ENCODE data around the gene VRK1. TPM values are rescaled to one million over a fixed set of nuclear protein-coding genes. Genes with fewer than 3 reads are reported as not detected.

VRK1 gene
- total RNA-seq, 1 donor from 2014 or later = 15.6 TPM

DNA sequence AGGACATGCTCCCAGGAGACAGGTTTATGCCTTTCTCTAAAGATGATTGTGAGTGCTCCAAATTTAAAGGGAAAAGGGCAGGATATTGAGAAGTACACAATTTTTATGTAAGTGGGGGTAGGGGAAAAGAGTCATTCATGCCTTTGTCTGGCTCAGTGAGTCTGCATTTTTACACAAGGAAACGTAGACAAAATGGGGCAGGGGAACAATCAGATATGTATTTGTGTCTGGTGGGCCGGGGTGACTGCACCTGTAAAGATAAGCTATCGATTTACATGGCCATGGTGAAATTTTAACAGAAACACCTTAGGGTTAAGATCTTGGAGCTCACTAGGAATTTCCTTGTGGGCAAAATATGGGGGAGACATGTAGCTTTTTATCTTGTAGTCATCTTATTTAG lies 123.6 kb downstream of the VRK1 start:
- DNase-seq (ENCODE audit: low spot score) = no peak

DNA sequence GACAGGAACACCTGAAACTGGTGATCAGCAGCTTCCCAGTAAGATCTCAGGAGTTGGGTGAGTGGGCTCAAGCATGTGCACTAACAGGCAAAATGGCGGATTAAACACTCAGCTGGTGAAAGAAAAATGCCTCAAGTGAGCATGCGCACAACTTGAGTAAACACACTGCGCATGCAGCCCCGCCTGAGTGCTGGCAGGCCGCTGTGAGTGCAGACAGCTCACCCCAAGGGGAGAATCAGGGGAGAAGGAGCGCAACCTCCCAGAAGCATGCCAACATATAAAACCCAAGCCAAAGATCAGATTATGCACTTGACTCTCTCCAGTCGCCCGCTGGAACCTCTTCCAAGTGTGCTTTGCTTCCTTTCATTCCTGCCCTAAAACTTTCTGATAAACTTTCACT lies 125.8 kb downstream of the VRK1 start:
- no peak for DNase-seq (ENCODE audit: low spot score)

GRCh38 chr14:96925422-96925821 lies 128.2 kb downstream of the VRK1 start:
- no peak for DNase-seq (ENCODE audit: low spot score)

- DNase-seq (ENCODE audit: low spot score) = no peak
Observed at GRCh38 chr14:96926001-96926400, 128.8 kb downstream of the VRK1 start.

GRCh38 chr14:96928779-96929380 lies 131.7 kb downstream of the VRK1 start:
- no peak for DNase-seq (ENCODE audit: low spot score)

GRCh38 chr14:96929950-96930349 lies 132.8 kb downstream of the VRK1 start:
- no peak for DNase-seq (ENCODE audit: low spot score)

DNA sequence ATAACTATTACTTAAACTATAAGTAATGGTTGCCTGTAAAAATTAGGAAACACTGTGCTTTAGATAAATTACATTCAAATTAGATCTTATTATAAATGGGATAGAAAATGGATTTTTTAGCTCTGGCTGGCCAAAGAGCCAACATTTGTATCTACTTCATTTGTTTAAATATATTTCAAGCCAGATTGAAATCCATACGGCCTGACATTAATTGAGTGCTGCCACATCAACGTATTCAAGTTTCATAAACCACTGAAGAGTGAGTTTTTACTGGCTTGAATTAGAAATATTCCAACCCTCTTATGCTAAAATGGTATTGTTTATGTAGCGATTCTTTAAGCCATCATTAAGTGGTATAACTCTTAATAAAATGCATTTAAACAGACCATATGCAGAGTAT lies 133.3 kb downstream of the VRK1 start:
- DNase-seq (ENCODE audit: low spot score) = no peak
